ENCODE measurements around the gene EPB41.
"Not testable (repeated sequence)": the region's sequence is repeated elsewhere in the genome, so short reads cannot be mapped to it uniquely, and the experiment has no call there.

The EPB41 gene

DNA sequence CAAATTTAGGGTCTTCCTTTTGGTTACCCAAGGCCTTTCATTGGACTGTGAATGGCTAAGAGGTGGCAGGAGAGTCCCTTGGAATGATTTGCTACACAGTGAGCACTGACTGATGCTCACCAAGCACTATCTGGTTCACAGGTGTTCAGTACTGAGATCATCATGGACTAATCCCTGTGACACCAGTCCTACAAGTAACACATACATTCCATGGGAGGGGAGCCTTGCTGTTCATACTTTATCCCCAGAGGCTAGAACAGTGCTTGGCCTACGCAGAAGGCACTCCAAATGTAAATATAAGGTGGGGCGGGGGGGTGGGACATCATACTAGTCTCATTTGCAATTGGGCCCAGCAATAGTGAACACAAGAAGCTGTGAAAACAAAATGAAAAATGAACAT, 229.8 kb downstream of the EPB41 start:
- no peak for DNase-seq

- DNase-seq: no peak
These were observed 231.5 kb downstream of the EPB41 start for GRCh38 chr1:29145739-29146437.

GRCh38 chr1:29148656-29149491, 234.5 kb downstream of the EPB41 start:
- DNase-seq: no peak

DNA sequence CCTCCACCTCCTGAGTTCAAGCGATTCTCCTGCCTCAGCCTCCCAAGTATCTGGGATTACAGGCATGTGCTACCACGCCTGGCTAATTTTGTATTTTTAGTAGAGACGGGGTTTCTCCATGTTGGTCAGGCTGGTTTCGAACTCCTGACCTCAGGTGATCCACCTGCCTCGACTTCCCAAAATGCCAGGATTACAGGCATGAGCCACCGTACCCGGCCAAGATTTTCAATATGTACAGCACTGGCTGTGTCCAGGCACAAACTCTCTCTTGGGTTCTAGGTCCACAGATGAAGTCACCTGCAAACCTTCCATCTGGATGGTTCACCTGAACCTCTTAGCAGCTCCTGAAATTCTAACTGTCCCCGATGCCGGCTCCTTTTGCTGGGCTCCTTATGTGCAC, 236.0 kb downstream of the EPB41 start:
- DNase-seq: not testable (repeated sequence)

DNA sequence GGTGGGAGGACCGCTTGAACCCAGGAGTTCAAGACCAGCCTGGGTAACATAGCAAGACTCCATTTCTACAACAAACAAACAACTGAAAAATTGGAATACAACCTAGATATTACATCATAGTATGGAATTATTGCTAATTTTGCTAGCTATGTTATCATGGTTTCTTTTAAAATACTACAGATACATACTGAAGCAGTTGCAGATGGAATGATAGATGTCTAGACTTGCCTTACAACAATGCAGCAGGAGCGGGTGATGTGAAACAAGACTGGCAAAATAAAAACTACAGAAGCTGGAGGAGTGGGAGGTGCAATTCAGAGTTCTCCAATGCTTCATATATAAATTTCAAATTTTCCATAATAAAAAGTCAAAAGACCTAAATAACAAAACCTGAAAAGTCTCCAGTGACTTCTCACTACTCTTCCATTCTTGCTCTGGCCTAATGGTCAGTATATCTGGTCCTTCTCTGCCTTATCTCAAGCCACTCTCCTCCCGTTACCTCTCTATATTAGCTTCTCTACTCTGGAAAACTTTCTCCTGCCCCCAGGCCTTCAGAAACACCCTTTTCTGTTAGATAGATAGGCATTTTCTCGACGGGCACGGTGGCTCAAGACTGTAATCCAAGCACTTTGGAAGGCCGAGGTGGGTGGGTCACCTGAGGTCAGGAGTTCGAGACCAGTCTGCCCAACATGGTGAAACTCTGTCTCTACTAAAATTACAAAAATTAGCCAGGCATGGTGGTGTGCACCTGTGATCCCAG, 237.9 kb downstream of the EPB41 start:
- DNase-seq: no peak

- DNase-seq: no peak
These were observed 242.3 kb downstream of the EPB41 start for GRCh38 chr1:29156543-29157268.

GRCh38 chr1:29157269-29157601, 242.9 kb downstream of the EPB41 start:
- no peak for DNase-seq

DNA sequence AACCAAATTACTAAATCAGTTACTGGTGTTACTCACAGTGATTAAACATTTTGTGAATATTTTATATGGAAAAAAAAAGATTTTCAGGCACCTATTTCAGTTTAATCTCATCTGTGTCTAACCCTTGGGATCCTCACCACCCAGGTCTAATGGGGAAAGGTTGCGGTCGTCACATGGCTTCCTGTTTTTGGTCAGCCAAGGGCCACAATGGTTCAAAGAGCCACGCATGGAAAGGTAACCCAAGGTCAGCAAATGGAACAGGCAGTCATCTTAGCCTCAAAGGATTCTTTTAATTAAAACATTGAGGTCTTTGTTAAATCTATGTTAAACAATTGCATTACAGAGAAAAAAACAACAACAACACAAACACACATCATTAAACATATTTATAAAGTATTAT, 245.4 kb downstream of the EPB41 start:
- no peak for DNase-seq

- no peak for DNase-seq
These were observed 247.7 kb downstream of the EPB41 start for GRCh38 chr1:29162025-29162424.

DNA sequence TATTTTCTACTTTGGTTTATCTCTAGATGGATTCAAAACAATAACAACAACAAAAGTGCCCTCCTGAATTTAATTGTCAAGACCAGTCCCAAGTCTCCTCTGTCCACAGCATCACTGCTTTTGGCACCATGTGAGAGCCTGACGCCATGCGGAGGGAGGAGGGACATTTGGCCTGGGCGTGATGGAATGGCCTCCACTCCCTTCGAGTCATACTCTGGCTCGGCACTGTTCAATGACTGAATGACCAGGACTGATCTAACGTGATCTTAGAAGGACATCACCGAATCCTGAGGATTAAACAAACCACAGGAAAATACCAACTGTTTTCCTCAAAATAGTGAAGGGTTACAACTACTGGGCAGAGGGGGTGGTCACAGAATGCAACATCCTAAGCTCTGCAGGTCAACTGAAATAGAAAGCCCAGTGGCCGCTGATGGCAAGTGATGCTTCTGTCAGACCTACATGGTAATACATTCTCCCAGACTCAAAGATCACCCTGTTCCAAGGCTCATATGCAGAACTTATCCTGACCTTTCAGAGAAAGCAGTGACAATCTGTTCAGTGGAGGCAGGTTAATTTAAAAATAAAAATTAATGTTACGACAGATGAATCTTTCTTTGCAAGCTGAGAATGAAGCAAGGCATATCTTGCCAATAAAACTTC, 248.2 kb downstream of the EPB41 start:
- DNase-seq: no peak

- DNase-seq: no peak
These were observed 250.2 kb downstream of the EPB41 start for GRCh38 chr1:29164588-29164987.

GRCh38 chr1:29166291-29166878, 252.0 kb downstream of the EPB41 start:
- no peak for DNase-seq

- DNase-seq: no peak
These were observed 253.5 kb downstream of the EPB41 start for GRCh38 chr1:29167904-29168303.

All from effector CD4-positive, alpha-beta T cell (primary cell).